GM20431 (cell line): ENCODE measurements around the gene MYEF2.

Experiments used
- in situ Hi-C: fragments of 300-500 bp; cut with MseI, MboI; formaldehyde crosslinking; loops from one replicate; pipeline ENCODE4 v1.15.0; 2020; ENCODE audit warnings: low sequenced_read_pairs; ENCODE audit not compliant: unreplicated experiment

MYEF2 gene

GRCh38 chr15:48090666-48091065, 87.4 kb downstream of the MYEF2 start:
- in situ Hi-C loops: no loop called here

- in situ Hi-C loops: no loop called here
Measured at GRCh38 chr15:48090115-48090514, 88.0 kb downstream of the MYEF2 start.

GRCh38 chr15:48089702-48090101, 88.4 kb downstream of the MYEF2 start:
- in situ Hi-C loops: no loop called here

GRCh38 chr15:48087844-48088243, 90.3 kb downstream of the MYEF2 start:
- in situ Hi-C loops: no loop called here

- in situ Hi-C loops: no loop called here
Measured at GRCh38 chr15:48086576-48086975, 91.5 kb downstream of the MYEF2 start.

- in situ Hi-C loops: no loop called here
Measured at GRCh38 chr15:48086133-48086532, 92.0 kb downstream of the MYEF2 start.

- in situ Hi-C loops: no loop called here
Measured at GRCh38 chr15:48085591-48085930, 92.5 kb downstream of the MYEF2 start.

GRCh38 chr15:48084759-48085590, 93.1 kb downstream of the MYEF2 start:
- in situ Hi-C loops: no loop called here
